ENCODE measurements around the gene GRIA2.
"Not testable (repeated sequence)": the region's sequence is repeated elsewhere in the genome, so short reads cannot be mapped to it uniquely, and the experiment has no call there.

Gene GRIA2

GRCh38 chr4:157220371-157220881 lies at the start of gene GRIA2:
Gene GRIA2 (plus strand): TSS chr4:157220728. CDS start chr4:157221043, 315 bp downstream.
- DNase-seq (ENCODE audit: low read depth) = no peak

GRCh38 chr4:157172011-157172410 lies 48.5 kb upstream of the GRIA2 start:
- DNase-seq (ENCODE audit: low read depth) = no peak

GRCh38 chr4:157180268-157180667 lies 40.3 kb upstream of the GRIA2 start:
- DNase-seq (ENCODE audit: low read depth) = not testable (repeated sequence)

GRCh38 chr4:157184300-157184699 lies 36.2 kb upstream of the GRIA2 start:
- DNase-seq (ENCODE audit: low read depth) = no peak

- no peak for DNase-seq (ENCODE audit: low read depth)
Observed at GRCh38 chr4:157185363-157185762, 35.2 kb upstream of the GRIA2 start.

GRCh38 chr4:157195374-157195773 lies 25.2 kb upstream of the GRIA2 start:
- DNase-seq (ENCODE audit: low read depth) = no peak

GRCh38 chr4:157196046-157196445 lies 24.5 kb upstream of the GRIA2 start:
- DNase-seq (ENCODE audit: low read depth) = no peak

- no peak for DNase-seq (ENCODE audit: low read depth)
Observed at GRCh38 chr4:157204634-157205244, 15.8 kb upstream of the GRIA2 start.

- DNase-seq (ENCODE audit: low read depth) = no peak
Observed at GRCh38 chr4:157217708-157218107, 2.8 kb upstream of the GRIA2 start.

GRCh38 chr4:157219711-157220370 lies 687 bp upstream of the GRIA2 start:
- no peak for DNase-seq (ENCODE audit: low read depth)

GRCh38 chr4:157221426-157221894 lies 932 bp downstream of the GRIA2 start:
- no peak for DNase-seq (ENCODE audit: low read depth)

GRCh38 chr4:157221895-157222770 lies 1.6 kb downstream of the GRIA2 start:
- DNase-seq (ENCODE audit: low read depth) = no peak

GRCh38 chr4:157222771-157223160 lies 2.2 kb downstream of the GRIA2 start:
- DNase-seq (ENCODE audit: low read depth) = no peak

- no peak for DNase-seq (ENCODE audit: low read depth)
Observed at GRCh38 chr4:157223456-157223855, 2.9 kb downstream of the GRIA2 start.

- DNase-seq (ENCODE audit: low read depth) = no peak
Observed at GRCh38 chr4:157225096-157225495, 4.6 kb downstream of the GRIA2 start.

GRCh38 chr4:157226035-157226434 lies 5.5 kb downstream of the GRIA2 start:
- DNase-seq (ENCODE audit: low read depth) = no peak

- no peak for DNase-seq (ENCODE audit: low read depth)
Observed at GRCh38 chr4:157226601-157227000, 6.1 kb downstream of the GRIA2 start.

GRCh38 chr4:157231525-157231924 lies 11.0 kb downstream of the GRIA2 start:
- no peak for DNase-seq (ENCODE audit: low read depth)

GRCh38 chr4:157242871-157243270 lies 22.3 kb downstream of the GRIA2 start:
- no peak for DNase-seq (ENCODE audit: low read depth)

- DNase-seq (ENCODE audit: low read depth) = no peak
Observed at GRCh38 chr4:157244348-157244747, 23.8 kb downstream of the GRIA2 start.

- no peak for DNase-seq (ENCODE audit: low read depth)
Observed at GRCh38 chr4:157245351-157245750, 24.8 kb downstream of the GRIA2 start.

GRCh38 chr4:157246964-157247363 lies 26.4 kb downstream of the GRIA2 start:
- DNase-seq (ENCODE audit: low read depth) = no peak

GRCh38 chr4:157258165-157258564 lies 37.6 kb downstream of the GRIA2 start:
- DNase-seq (ENCODE audit: low read depth) = not testable (repeated sequence)
